GM23248 (cell line): ENCODE measurements around the gene FUT9.

ENCODE experiments used
- EZH2 ChIP-seq: fragments of 200-600 bp; sonication (generic); IDR thresholded peaks from 2 replicates; pipeline ENCODE4 v1.6.1; 2018; ENCODE audit warnings: antibody characterized with exemption, mild to moderate bottlenecking; ENCODE audit not compliant: insufficient read depth, poor library complexity, severe bottlenecking
- EZH2phosphoT487 ChIP-seq: fragments of 200-600 bp; sonication (generic); IDR thresholded peaks from 2 replicates; pipeline ENCODE4 v1.6.1; 2018; ENCODE audit warnings: antibody characterized with exemption, moderate library complexity, mild to moderate bottlenecking, low read depth; ENCODE audit not compliant: insufficient read depth

- TF ChIP-seq EZH2: no peak
- no peak for TF ChIP-seq EZH2phosphoT487
Observed at GRCh38 chr6:96007663-96008062, 8.1 kb upstream of the FUT9 start.
